Muscle of leg (tissue), 11 donors: ENCODE results near the gene NCAM2. TPM values are rescaled to one million over a fixed set of nuclear protein-coding genes. Genes with fewer than 3 reads are reported as not detected.

Source experiments
- DNase-seq: peaks from one replicate; pipeline ENCODE4 v3.0.0; 2013
- H3K27ac ChIP-seq: one replicate; pipeline ENCODE4 v1.5.1; 2013; ENCODE audit warnings: mild to moderate bottlenecking, low read length, control low read depth
- H3K27me3 ChIP-seq: one replicate; pipeline ENCODE4 v1.6.1; 2013; ENCODE audit warnings: low read length; ENCODE audit not compliant: control insufficient read depth, insufficient read depth
- H3K36me3 ChIP-seq: one replicate; pipeline ENCODE4 v1.6.1; 2013; ENCODE audit warnings: low read length; ENCODE audit not compliant: control insufficient read depth, insufficient read depth
- H3K4me1 ChIP-seq: one replicate; pipeline ENCODE4 v1.6.1; 2013; ENCODE audit warnings: low read length; ENCODE audit not compliant: control insufficient read depth, insufficient read depth
- H3K4me3 ChIP-seq: one replicate; pipeline ENCODE4 v1.5.1; 2013; ENCODE audit warnings: low read length, control low read depth
- H3K9me3 ChIP-seq: replicated peaks from 2 replicates; pipeline ENCODE4 v1.6.1; 2013; ENCODE audit warnings: low read depth, low read length; ENCODE audit not compliant: control insufficient read depth
- WGBS: methylation state at CpG from one replicate; pipeline ENCODE4 v1.1.5; 2013; ENCODE audit warnings: missing lambda C conversion rate; ENCODE audit not compliant: insufficient coverage; 5-methylcytosine and 5-hydroxymethylcytosine counted together
- polyA plus RNA-seq, 8 donors: library from polyadenylated mRNA; unstranded; fragments of 120-200 nt; gene quantifications; one replicate each; pipeline versions ENCODE4 v1.2.1 to v1.2.3, GENCODE V29; 2013; ENCODE audit warnings: inconsistent platforms in 1 of 8, low replicate concordance in 1 of 8; ENCODE audit not compliant: insufficient read length in 8 of 8, insufficient read depth in 1 of 8
- total RNA-seq: library from RNA; stranded (reverse); fragments of 120-200 nt; gene quantifications from one replicate; pipeline ENCODE4 v1.2.4, GENCODE V29; 2013

NCAM2 gene
- total and polyA plus RNA-seq, 9 donors: 3.5 to 9.3 (median 4.7) TPM

DNA sequence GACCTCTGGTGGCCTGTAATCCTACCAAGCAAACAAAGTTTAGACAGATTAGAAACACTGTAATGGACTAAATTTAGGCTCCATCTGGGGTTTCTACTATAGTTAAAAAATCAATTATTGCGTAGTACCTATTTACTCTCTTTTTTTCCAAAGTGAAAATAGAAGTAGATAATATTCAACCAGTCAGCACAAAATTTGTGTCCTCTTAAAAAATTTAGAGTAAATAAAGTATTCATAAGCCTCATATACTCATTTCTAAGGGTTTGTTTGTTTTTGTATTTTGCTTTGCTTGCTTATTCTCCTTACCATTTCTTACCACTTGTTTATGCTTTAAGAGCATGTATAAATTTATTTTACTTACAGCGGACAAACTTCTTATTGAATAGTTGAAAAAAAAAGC lies 54.5 kb downstream of the NCAM2 start:
- H3K36me3 ChIP-seq: no peaks in the 10 kb centered on the region

DNA sequence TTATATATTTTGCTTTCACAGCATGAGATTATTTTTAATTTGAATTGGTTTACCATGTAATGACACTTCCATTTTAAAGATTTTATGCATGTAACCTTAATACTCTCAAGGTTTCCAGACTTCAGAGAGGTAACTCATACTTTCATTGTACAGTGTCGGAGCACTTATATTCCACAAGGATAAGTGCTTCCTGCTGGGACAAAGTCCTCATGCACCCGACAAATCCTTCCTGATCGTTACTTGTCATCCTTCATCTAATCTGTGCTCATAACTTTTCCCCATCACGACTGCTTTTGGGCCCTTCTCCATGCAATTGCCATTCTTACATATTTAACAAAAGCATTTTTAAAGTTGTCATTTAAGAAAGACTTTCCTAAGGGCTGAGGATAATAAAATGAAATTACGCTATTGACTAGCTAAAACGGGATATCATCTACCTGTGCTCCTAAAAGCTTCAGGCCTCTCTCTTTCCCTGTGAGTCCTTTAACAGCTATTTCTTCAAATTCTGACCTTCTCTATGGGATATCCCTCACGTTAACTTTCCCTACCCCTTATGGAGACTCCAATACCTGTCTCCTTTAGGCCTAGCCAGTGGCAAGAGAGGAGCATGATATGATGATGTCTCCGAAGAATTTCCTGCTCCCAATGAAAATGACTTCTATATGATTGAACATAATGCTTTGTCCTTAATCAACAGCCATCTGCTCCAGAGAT lies 59.3 kb downstream of the NCAM2 start:
- Histone ChIP-seq H3K9me3 (no peaks in the 10 kb centered on the region), H3K4me3 (no peak overlapping the region), H3K36me3 (no peaks in the 10 kb centered on the region), H3K27ac (no peak overlapping the region), H3K27me3 (no peaks in the 10 kb centered on the region), H3K4me1 (no peaks in the 10 kb centered on the region)
- no peak for DNase-seq
- 92% methylated on average over 1 of the region's 8 CpGs for WGBS

More for the DNA sequence above, 54.5 kb downstream of the NCAM2 start:
- no peaks in the 10 kb centered on the region for H3K4me1 ChIP-seq
- H3K27me3 ChIP-seq: no peaks in the 10 kb centered on the region
- WGBS: no CpG with 5 or more reads among the region's 2 CpGs
- no peak overlapping the region for H3K4me3 ChIP-seq
- DNase-seq: no peak
- no peak overlapping the region for H3K27ac ChIP-seq
- no peaks in the 10 kb centered on the region for H3K9me3 ChIP-seq

DNA sequence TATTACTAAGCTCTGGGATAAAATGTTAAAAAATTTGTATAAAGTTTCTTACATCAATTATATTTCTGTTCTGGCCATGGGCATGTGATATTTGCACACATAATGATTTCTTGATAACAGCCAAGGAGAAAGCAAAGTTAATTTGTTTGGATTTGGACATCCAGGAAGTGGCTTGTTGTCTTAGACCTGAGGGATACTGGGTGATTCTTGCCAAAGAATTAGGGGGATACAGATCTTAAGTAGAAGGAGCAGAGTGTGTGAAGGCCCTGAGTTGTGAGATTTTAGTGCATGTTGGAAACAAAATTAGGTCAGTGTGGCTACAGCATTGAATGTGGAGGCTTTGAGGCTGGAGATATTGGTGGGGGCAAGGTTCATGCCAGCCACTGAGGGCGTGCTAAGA lies 65.6 kb downstream of the NCAM2 start:
- no peak overlapping the region for H3K4me3 ChIP-seq
- H3K27me3 ChIP-seq: no peaks in the 10 kb centered on the region
- no peaks in the 10 kb centered on the region for H3K9me3 ChIP-seq
- no peak overlapping the region for H3K27ac ChIP-seq
- no CpG with 5 or more reads among the region's 1 CpG for WGBS
- no peaks in the 10 kb centered on the region for H3K4me1 ChIP-seq
- no peaks in the 10 kb centered on the region for H3K36me3 ChIP-seq
- no peak for DNase-seq

DNA sequence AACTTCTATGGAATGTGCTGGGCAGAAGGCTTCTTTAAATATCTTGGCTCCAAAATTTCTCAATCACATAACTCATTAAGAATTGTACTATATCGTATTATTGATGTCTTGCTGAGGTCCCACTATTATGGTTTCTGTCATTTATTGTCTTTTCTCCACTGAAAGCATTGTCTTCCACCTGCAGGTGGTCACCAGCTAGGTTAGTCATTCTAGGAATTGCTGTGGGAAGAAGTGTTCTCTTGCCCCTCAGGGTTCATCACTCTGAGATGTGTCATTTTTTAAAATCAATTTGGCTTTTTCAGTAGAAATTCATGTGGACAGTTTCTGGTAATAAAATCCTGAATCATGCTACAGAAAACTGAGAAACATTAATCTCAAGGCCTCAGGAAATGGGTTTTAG lies 66.1 kb downstream of the NCAM2 start:
- WGBS: no CpG with 5 or more reads among the region's 1 CpG
- DNase-seq: no peak
- Histone ChIP-seq H3K36me3 (no peaks in the 10 kb centered on the region), H3K27ac (no peak overlapping the region), H3K9me3 (no peaks in the 10 kb centered on the region), H3K4me1 (no peaks in the 10 kb centered on the region), H3K27me3 (no peaks in the 10 kb centered on the region), H3K4me3 (no peak overlapping the region)

DNA sequence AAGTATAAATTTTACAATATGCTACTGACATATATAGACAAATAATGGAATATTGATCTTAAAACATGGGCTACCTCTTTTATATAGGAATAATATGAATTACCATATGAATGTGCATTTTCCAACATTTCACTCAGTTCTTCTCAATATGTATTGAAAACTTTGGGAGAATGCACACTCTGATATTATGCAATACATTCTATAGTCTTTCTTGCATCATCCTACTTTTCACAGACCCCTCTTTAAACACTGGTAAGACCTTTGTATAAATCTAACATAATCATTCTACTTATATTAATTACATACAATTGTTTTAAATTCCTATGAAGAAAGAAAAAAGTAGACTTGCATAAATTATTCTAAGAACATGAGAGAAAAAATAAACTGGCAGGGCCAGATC lies 69.2 kb downstream of the NCAM2 start:
- Histone ChIP-seq H3K4me3 (no peak overlapping the region), H3K36me3 (no peaks in the 10 kb centered on the region), H3K27me3 (no peaks in the 10 kb centered on the region), H3K27ac (no peak overlapping the region), H3K9me3 (no peaks in the 10 kb centered on the region), H3K4me1 (no peaks in the 10 kb centered on the region)
- DNase-seq: no peak

DNA sequence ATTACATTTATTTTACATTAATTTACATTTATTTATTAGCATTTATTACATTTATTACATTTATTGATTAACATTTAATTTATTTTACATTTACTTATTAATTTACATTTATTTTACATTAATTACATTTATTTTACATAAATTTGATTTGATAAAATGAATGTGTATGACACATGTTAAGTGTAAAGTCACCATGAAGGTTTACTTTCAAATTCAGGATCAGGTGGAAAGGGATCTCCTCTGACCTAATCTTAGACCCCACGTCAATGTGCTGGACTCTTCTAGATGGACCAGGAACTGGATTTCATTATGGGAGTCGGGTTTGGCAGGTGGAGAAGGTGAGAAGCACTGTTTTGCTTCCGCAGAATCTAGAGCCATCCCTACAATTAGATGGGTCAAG lies 76.1 kb downstream of the NCAM2 start:
- WGBS: no CpG with 5 or more reads among the region's 3 CpGs

DNA sequence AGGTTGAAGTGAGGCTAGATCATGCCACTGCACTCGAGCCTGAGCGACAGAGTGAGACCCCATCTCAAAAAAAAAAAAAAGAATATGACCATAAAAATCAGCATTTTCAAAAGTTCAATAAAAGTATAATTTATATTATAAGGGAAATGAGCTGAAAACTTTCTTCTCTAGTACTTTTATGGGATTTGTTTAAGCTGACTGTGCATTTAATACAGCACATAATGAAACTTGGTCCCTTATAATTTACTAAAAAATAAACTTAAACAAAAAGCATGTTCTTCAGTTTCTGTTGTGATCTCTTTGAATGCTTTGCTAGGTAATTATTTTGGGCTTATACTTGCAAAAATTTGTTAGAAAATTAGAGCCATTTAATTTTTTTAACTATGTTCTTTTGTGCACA lies 77.8 kb downstream of the NCAM2 start:
- Histone ChIP-seq H3K36me3 (no peaks in the 10 kb centered on the region), H3K9me3 (no peaks in the 10 kb centered on the region), H3K27ac (no peak overlapping the region), H3K27me3 (no peaks in the 10 kb centered on the region), H3K4me1 (no peaks in the 10 kb centered on the region), H3K4me3 (no peak overlapping the region)
- no peak for DNase-seq
- WGBS: no CpG with 5 or more reads among the region's 2 CpGs

More for the DNA sequence above, 76.1 kb downstream of the NCAM2 start:
- Histone ChIP-seq H3K27ac (no peak overlapping the region), H3K4me1 (no peaks in the 10 kb centered on the region), H3K9me3 (no peaks in the 10 kb centered on the region), H3K4me3 (no peak overlapping the region), H3K27me3 (no peaks in the 10 kb centered on the region), H3K36me3 (no peaks in the 10 kb centered on the region)
- DNase-seq: no peak

DNA sequence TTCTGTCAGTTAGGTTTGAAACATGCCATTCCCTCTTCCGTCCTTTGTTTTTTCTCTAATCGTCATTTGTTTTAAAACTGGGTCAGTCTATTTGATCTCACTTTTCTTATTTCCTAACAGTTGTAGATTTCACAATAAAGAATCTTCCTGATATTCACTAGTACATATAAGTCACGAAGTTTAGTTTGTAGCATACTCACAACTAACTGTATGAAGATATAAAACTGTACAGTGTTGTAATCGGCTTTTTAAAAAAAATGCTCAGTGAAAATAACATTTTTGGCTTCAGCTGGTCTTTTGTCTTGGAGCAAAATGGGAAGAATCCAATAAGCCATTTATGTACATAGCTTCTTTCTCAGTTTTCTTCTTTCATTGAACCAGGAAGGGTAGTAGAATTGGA lies 78.3 kb downstream of the NCAM2 start:
- Histone ChIP-seq H3K4me1 (no peaks in the 10 kb centered on the region), H3K36me3 (no peaks in the 10 kb centered on the region), H3K4me3 (no peak overlapping the region), H3K9me3 (no peaks in the 10 kb centered on the region), H3K27ac (no peak overlapping the region), H3K27me3 (no peaks in the 10 kb centered on the region)
- DNase-seq: peak; percentile 6
- no CpG with 5 or more reads among the region's 4 CpGs for WGBS

DNA sequence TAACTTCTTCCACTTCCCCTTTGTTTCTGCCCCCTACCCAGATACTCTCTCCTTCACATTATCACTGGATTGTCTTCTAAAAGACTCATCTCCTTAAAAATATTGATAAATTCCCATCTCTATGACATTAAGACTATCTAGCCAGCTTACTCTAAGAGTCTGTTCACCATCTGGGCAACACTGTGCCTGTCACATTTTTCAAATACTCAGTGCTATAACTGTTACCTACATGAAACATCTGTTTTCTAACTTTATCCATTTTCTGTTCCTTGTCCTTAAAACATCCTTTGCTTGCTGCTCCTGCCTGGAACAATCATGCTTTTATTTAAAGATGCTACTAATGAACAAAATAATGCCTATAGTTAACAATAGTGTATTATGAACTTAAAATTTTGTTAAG lies 81.4 kb downstream of the NCAM2 start:
- DNase-seq: no peak
- H3K9me3 ChIP-seq: no peaks in the 10 kb centered on the region
- no peak overlapping the region for H3K4me3 ChIP-seq
- no peaks in the 10 kb centered on the region for H3K4me1 ChIP-seq
- H3K27me3 ChIP-seq: no peaks in the 10 kb centered on the region
- H3K27ac ChIP-seq: no peak overlapping the region
- no peaks in the 10 kb centered on the region for H3K36me3 ChIP-seq

DNA sequence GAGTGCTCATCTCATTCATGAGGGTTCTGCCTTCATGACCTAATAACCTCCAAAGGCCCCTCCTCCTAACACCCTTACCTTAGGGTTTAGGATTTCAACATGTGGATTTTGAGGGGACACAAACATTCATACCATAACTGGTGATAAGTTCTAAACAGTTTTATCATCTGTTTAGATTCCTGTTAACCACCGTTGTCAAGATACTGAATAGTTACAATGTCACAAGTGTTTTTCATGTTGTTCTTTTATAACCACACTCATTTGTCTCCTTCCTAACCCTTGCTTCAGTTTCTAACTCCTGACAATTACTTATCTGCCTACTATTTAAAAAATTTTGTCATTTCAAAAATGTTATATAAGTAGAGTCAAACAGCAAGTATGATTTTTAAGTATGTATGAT lies 86.0 kb downstream of the NCAM2 start:
- Histone ChIP-seq H3K36me3 (no peaks in the 10 kb centered on the region), H3K9me3 (no peaks in the 10 kb centered on the region), H3K4me1 (no peaks in the 10 kb centered on the region), H3K27ac (no peak overlapping the region), H3K4me3 (no peak overlapping the region), H3K27me3 (no peaks in the 10 kb centered on the region)
- WGBS: no CpG with 5 or more reads among the region's 1 CpG
- no peak for DNase-seq

DNA sequence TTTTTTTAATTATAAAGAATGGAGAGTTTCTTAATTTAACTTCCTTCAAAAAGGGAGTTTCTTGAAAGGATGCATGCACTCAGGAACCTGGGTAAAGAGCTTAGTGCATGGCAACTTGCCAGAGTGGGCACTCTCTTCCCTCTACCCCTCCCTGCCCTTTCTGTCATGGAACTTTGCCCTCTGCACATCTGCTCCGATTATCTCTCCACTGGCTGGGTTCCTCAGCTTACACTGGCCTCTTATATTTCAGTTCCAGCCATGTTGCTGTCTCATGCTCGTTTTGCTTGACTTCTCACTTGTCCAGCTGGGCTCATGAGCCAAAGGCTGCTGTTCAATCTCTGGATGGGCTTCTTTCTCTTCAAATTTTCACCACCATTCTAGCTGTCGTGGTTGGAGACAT lies 87.0 kb downstream of the NCAM2 start:
- Histone ChIP-seq H3K4me1 (no peaks in the 10 kb centered on the region), H3K27ac (no peak overlapping the region), H3K36me3 (no peaks in the 10 kb centered on the region), H3K4me3 (no peak overlapping the region), H3K27me3 (no peaks in the 10 kb centered on the region), H3K9me3 (no peaks in the 10 kb centered on the region)
- DNase-seq: peak; percentile 4
- 42% methylated on average over 2 of the region's 3 CpGs for WGBS
